Hippocampal formation (tissue), 2 donors: Measurements from ENCODE around the gene CCDC15.
"Not testable (repeated sequence)": the region's sequence is repeated elsewhere in the genome, so short reads cannot be mapped to it uniquely, and the experiment has no call there.

Experiments used
- DNase-seq, 2 donors: peaks; one replicate each; lab custom pipeline; 2025; lab: John Stamatoyannopoulos, UW

CCDC15 gene

GRCh38 chr11:125082611-125083311, 128.8 kb downstream of the CCDC15 start:
- DNase-seq = no peak

- no peak for DNase-seq
These were observed 129.5 kb downstream of the CCDC15 start for GRCh38 chr11:125083312-125084056.

- no peak for DNase-seq
These were observed 130.0 kb downstream of the CCDC15 start for GRCh38 chr11:125084057-125084416.

- DNase-seq = no peak
These were observed 130.8 kb downstream of the CCDC15 start for GRCh38 chr11:125084761-125085231.

GRCh38 chr11:125085301-125086081, 131.5 kb downstream of the CCDC15 start:
- no peak for DNase-seq

GRCh38 chr11:125086633-125087296, 132.8 kb downstream of the CCDC15 start:
- DNase-seq = no peak

GRCh38 chr11:125088123-125088522, 134.1 kb downstream of the CCDC15 start:
- DNase-seq = no peak

GRCh38 chr11:125088576-125089455, 134.8 kb downstream of the CCDC15 start:
- no peak for DNase-seq

GRCh38 chr11:125089481-125089880, 135.5 kb downstream of the CCDC15 start:
- DNase-seq = not testable (repeated sequence)

GRCh38 chr11:125090151-125090550, 136.1 kb downstream of the CCDC15 start:
- DNase-seq = not testable (repeated sequence)

- no peak for DNase-seq
These were observed 136.8 kb downstream of the CCDC15 start for GRCh38 chr11:125090816-125091215.
